Occipital lobe (tissue), 2 donors: ENCODE measurements around the gene SOX14. TPM values are rescaled to one million over a fixed set of nuclear protein-coding genes. Genes with fewer than 3 reads are reported as not detected.

ENCODE experiments used
- DNase-seq: peaks from one replicate; lab custom pipeline; 2025; lab: John Stamatoyannopoulos, UW
- total RNA-seq: library from RNA; depleted of rRNA; stranded (reverse); fragments of >200 nt; gene quantifications from one replicate; pipeline ENCODE4 v1.2.3, GENCODE V29; 2014

The SOX14 gene
- total RNA-seq, 1 donor from 2014 or later: not detected

DNA sequence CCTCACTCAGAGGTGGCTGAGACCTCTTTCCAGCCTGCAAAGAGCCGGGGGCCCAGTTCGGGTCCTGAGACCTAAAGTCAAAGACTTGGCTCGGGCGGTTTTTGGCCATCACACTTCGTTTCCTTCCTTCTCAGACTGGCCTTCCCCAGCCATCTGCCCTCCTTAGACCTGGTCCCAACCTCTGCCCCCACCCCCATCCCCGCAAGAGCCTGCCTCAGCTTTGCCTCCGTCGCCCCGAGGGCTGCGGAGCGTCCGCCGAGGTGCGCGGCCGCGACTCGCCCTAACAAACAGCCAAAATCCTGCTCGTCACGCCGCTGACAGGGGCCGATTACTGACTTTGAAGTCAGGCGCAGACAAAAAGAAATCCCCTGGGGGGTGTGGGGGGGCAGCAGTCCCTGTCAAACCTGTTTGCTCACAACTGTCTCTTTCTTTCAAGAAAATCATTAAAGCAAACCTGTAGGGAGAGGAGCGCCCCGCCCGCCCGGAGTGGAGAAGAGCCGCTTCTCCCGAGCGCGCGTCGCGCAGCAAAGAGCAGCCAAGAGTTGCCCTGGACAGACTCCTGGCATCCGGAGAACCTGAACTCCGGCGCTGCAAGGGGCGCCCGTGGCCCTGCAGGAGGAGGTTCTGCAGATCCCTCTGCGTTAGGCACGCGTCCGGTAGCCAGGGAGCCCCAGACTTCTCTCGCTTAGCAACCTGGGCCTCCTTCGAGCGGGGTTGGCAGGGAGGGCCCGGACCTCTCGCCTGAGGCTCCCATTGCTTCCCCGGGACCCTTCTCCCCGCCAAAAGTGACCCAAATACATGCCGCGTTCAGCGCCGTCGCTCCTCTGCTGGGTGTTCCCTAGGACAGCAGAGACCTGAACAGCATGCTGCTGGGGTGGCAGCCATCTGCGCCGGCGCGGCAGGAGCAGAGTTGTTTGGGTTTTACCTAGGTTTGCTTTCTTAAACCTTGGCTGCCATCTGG, 4.5 kb downstream of the SOX14 start:
- no peak for DNase-seq

DNA sequence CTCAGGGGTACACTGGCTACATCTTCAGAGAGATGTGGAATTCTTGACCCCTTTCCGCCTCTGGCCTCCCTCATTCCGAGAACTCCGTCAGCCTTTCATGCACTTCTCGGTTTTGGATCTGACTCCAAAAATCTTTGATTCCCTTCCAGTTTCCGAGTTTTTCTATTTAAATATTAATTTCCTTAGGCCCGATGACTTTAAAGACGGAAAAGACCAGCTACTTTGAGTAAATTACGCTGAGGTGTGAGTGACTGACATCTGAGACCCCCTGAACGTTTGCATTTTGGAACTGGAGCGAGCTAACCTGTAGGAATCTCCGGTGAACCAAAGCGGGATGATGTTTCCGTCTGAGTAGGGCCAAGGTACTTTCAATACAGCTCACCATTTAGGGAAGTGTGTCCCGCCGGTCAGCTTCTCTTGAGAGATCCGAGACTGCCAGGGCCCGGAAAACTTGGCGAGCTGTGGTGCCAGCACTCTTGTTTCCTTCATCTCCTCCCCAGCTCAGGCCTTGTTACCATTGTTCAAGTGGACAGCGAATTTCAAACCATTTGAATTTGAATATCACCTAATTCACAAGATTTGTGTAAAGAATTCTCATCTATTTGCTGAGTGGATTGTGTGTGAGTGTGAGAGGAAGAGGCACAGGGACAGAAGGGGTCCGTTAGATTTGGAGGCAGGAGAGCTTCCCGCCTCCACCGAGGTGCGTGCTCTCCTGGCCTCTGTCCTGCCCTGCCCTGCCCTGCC, 5.4 kb downstream of the SOX14 start:
- no peak for DNase-seq

DNA sequence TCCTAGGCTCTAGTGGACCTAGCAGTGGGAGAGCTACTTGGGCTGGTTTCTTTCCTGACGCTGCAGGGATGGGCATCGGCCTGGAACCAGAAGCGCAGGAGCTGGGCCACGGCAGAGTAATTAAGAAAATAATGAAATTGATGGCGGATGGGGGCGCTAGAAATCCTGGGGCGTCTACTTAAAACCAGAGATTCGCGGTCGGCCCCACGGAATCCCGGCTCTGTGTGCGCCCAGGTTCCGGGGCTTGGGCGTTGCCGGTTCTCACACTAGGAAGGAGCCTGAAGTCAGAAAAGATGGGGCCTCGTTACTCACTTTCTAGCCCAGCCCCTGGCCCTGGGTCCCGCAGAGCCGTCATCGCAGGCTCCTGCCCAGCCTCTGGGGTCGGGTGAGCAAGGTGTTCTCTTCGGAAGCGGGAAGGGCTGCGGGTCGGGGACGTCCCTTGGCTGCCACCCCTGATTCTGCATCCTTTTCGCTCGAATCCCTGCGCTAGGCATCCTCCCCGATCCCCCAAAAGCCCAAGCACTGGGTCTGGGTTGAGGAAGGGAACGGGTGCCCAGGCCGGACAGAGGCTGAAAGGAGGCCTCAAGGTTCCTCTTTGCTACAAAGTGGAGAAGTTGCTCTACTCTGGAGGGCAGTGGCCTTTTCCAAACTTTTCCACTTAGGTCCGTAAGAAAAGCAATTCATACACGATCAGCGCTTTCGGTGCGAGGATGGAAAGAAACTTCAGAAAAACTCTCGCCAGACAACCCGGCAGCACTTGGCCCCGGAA, 6.1 kb downstream of the SOX14 start:
- DNase-seq: no peak

DNA sequence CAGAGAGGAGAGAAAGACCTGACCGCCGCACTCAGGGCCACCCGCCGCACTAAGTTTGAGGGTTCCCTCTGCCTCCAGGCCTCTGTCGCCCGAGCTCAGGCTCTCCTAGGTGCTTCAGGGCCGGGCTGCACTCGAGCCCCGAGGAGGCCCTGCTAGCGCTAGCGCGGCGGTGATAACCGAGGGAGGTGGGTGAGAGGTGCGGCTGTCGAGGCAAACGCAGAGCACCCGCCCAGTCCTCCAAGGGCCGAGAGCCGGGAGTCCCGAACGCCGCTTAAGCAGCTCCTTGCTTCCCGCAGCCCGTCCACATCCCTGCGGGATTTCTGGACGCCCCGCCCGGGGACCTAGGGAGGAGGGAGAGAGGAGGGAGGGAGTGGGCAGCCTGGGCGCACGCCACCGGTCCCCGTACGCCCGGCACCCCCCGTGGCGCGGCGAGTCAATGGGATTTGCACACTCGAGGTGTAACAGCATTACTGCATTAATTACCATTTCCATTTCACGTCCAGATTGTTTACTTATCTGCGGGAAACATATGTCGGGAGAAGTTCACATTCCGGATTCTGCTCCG, 6.8 kb downstream of the SOX14 start:
- DNase-seq: no peak

DNA sequence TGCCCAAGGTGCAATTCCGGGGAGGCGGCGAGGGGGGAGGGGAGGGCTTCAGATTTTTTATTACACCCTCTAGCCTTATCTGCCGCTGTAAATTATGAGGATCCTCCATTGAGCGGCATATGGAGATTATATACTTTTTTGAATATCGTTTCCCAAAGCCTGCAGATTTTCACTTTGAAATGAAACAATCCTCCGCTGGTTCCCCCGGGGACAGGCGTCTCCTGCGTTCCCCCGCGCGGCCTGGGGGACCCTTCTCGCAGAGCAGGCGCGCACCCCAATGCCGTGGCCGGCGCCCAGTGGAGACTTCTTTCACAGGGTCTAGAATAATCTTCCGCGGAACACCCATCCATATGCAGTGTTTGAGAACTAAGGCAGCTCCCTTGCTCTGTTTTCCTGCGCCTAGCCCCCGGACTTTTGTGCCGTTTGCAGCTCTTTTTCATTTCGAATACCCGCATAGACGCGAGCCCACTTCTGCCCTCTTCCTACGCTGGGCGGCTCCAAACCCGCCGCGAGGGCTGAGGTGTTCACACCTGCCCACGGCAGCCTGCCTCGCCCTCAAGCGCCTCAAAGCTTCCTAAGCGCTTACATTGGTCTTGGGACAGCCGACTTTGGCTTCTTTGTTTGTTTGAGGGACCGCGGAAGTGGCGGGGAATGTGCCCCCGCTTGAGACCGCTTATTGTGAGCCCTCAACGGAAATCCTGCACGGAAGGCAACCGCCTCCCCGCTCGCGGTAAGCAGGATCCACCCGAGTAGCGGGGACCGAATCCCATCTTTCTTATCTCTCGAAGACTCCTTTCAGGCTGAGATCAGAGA, 7.5 kb downstream of the SOX14 start:
- DNase-seq: no peak

DNA sequence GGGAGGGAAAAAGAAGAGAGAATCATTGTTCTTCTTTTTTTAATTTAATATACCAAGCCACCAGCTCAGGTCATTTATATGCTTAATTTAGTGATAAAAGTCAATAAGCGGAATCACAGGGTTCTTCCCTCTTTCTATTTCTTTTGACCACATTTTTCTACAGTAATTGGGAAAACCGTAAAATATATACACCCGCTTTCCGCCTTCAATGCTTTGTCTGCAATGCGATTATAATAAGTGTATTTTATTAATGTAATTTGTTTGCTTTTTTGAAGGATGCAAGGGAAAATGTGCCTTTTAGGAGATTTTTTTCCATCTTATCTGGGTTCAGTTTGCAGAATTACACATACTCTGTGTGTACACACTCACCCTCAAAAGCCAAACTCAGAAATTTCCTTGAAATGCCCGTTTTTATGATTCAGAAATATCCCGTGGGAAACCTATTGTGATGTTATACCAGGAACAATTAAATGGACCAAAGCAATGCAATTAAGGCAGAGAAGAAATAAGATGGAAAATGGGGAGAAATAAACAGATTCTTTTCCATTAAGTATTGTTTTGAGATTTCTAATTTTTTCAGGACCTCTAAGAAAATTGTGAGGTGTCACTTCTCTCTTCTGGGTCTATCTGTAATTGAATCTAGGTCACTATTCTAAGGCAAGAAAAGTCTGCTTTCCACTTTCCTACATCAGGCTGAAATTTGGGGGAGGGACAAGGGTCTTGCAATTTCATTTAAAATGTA, 8.3 kb downstream of the SOX14 start:
- no peak for DNase-seq

DNA sequence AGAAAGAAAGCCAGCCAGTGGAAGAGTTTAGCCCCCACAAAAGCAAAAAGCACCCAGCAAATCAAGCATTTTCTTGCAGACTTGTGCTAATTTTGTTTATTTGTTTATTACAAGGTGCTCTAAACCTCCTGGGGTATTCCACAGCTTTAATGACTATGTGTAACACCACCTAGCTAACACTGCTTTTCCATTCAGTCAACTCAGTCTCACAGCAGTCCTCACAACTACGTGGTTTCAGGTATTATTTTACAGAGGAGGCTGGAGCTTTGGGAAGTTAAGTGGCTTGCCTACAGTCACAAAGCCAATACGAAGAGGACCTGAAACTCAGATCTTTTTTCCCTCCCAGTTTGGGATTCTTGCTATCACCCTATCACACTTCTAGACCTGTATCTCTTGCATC, 14.8 kb downstream of the SOX14 start:
- DNase-seq: no peak

DNA sequence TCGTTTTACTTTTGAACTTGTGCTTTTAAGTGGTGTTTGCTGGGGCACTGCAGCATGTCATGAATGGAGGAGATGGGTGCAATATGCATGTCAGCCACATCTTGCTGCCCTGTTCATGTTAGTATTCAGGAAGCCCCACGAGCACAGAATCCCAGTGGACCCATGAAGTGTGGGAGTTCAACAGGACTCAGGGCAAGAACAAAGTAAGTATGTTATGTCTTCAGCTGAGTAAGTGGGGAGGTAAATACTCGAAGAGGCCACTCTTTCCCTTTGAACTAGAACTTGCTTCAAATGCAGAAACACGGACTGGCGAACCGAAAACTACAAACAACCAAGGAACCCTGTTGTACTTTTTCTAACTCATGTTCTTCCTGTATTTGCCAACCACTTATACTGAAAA, 23.4 kb downstream of the SOX14 start:
- no peak for DNase-seq

DNA sequence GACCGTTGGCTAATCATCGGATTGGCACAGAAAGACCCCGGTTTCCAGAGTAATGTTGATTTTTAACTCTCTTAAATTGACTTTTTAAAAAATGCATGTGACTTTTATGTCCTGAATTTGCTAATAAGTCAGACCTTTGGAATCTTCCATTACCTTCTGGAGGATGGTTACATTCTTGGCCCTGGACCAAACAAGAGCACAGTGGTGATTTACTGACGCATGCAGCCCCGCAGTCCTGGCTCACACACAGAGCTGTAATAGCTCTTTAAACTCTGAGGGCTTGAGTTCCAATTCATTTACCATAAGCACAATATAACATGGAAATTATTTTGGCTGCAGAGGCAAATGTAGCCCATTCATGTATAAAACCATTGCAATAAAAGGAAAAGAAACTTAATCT, 25.1 kb downstream of the SOX14 start:
- no peak for DNase-seq

DNA sequence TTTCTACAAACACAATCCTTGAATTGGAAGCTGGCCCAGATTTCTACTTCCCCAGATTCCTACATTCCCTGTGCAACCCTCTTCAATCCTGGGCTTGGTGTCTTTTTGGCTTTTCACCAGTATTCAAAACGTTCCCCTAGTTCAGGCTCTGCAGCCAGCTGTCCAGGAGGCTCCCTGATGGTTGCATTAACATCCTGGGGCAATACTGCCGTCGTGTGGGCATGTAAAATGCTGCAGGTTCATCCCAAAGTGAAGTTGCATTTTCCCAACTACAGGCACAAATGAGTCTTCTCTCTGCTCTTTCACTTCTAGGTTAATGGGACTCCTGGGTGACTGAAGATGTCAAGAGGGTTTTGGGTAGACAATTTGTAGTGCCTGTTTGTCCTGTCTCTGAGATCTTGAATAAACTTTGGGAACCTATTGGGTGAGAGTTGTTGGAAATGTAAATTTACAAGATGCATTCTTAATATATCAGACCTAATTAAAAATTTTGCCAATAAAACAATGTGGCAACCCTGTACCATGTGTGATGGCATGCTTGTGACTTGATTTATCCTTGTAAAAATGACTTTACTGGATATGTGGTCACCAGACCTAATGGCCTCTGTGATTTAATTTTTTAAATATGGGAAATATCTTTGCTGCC, 28.6 kb downstream of the SOX14 start:
- DNase-seq: no peak

DNA sequence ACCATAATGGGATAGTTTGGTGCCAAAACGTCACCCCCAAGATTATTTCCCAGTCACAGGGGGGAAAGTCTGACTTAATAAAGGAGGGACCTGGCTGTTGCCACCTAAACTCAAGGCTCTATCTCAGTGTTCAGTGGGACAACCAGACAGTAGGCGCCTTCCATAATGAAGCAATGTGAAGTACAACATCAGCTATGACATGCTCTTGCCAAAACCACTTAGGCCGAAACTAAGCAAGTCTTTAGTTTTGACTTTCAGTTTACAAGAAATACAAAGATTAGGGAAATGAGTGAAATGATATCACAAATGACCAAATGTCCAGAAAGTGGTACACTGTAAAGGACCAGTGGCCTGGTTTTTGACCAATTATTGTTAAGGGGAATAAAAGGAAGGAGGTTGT, 32.9 kb downstream of the SOX14 start:
- no peak for DNase-seq

DNA sequence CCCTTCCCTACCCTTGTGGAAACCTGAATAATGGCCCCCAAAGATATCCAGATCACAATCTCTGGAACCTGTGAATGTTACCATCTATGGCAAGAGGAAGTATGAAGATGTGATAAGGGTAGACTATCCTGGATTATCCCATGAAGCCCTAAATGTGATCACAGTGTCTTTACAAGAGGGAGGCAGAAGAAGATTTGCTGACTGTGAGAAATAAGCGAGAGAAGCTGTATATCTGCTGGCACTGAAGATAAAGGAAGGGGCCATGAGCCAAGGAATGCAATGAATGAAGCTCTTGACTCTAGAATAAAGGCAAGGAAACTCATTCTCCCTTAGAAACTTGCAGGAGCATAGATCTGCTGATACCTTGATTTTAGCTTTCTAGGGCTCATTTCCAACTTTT, 39.1 kb downstream of the SOX14 start:
- no peak for DNase-seq

DNA sequence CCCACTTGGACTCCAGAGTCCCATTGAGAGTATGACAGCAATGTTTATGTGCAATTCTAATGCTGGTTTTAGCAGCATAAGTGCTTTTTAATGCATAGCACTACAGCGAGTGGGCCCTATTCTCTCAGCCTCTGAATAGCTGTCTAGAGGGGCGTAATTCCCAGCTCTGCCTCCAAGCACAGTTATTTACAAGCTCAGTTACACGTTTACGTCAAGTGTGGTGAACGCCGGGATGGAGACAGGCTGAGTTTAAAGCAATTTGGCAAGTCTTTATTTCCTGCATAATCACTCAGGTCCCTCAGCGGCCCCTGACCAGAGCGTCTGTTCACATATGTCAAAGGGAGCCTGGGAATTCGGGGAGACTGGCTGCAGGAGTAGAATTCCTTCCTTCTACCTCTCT, 43.9 kb downstream of the SOX14 start:
- DNase-seq: no peak

DNA sequence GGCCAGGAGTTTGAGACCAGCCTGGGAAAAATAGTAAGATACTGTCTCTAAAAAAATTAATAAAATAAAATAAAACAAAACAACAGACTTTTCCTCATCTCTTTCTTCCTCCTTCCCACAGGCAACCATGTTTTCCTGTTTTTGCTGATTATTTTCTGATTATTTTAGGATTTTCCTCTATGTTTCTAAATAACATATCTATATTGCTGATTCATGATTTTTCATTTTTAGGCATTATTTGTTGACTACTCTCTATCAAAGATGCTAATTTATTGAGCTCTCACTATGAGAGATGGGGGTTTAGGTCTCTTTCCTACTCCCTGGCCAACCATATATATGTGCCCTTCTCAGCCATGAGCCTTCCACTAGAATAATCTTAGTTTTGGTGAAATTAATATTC, 45.4 kb downstream of the SOX14 start:
- no peak for DNase-seq

DNA sequence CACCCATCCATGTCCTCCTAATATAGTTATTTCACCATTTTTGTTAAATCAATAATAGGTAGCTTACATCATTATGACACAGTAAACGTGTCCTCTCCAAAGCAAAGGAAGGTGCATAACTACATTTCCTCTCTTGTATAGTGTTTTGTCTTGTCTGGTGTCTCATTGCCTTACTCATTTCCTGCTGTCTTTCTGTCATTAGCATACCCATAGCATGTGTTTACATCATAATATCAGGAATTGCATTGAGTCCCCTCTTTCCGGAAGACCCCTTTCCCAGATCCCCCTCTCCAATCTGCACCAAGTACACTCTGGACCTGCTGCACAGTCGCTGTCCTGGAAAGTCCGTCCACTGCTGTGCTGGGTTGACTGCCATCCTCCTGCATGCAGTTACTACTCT, 47.9 kb downstream of the SOX14 start:
- no peak for DNase-seq

DNA sequence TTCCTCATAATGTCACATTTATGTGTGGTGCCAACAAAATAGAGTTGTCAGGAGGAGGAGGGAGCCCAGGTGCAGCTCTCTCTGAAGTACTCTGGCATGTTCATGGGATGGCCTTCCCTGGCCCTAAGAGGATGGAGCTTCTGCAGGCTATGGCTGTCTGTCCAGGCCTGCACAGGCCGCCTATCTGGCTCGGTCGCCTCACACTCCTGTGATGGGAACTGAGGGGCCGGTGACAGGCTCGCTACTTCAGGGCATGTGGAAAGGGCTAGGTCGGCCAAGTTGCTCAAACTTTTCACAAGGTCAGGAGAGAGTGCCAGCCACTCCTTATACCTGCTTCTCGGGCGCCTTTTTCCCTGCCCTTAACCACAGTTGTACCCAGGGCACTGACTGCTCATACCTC, 51.1 kb downstream of the SOX14 start:
- DNase-seq: no peak
